ENCODE results near the gene EPS8L1. TPM values are rescaled to one million over a fixed set of nuclear protein-coding genes. Genes with fewer than 3 reads are reported as not detected.
A peak's percentile ranks its signal among the peaks of the same experiment; 100 is the strongest.

EPS8L1 gene
- total RNA-seq, 1 donor from 2014 or later, result 54.0 TPM

DNA sequence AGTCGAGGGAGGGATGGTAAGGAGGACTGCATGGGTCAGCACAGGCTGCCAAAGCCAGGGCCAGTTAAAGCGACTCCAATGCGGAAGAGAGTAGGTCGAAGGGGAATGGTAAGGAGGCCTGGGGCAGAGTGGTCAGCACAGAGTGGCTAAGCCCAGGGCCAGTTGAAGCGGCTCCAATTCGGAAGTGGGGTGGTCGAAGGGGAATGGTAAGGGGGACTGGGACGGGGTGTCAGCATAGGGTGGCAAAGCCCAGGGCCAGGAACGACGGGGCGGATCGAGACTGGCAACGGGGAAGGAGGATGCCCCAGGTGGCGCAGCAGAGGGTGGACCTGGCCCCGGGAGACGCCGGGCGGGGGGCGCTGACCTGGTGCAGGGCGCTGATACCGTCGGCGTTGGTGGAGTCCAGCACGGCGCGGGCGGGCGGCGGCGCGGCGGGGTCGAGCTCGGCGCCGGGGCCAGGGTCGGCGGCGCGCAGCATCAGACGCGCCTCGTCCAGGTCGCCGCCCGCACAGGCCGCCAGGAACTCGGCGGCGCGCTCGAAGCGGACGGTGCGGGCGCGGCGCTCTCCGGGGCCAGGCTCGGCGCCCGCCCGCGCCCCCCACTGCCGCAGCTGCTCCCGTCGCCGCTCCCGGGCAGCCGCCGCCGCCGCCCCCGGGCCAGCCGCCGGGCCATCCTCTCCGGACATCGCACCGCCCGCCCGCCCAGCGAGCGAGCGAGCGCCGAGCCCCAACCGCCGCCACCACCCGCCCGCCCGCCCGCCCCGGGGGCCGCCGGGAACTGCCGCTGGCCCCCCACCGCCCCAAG lies 41.4 kb downstream of the EPS8L1 start, which contains the start of gene PPP1R12C:
Gene PPP1R12C (minus strand): TSS at position 779 of the 804 bp plus-strand sequence. CDS start 94 bp downstream, at position 685.
- DNase-seq (ENCODE audit: extremely low spot score, unreplicated experiment), result no peak
- peak within 1 kb of the TSS; percentile 100 for H3K4me3 Mint-ChIP-seq
- no peaks in the 10 kb centered on the region for H3K9me3 Mint-ChIP-seq
- H3K27ac Mint-ChIP-seq, result peak within 1 kb of the TSS; percentile 99
- H3K27me3 Mint-ChIP-seq, result peaks cover 12% of the 10 kb centered on the region
- H3K36me3 Mint-ChIP-seq, result no peaks in the 10 kb centered on the region
- TF ChIP-seq, protein P1, sequence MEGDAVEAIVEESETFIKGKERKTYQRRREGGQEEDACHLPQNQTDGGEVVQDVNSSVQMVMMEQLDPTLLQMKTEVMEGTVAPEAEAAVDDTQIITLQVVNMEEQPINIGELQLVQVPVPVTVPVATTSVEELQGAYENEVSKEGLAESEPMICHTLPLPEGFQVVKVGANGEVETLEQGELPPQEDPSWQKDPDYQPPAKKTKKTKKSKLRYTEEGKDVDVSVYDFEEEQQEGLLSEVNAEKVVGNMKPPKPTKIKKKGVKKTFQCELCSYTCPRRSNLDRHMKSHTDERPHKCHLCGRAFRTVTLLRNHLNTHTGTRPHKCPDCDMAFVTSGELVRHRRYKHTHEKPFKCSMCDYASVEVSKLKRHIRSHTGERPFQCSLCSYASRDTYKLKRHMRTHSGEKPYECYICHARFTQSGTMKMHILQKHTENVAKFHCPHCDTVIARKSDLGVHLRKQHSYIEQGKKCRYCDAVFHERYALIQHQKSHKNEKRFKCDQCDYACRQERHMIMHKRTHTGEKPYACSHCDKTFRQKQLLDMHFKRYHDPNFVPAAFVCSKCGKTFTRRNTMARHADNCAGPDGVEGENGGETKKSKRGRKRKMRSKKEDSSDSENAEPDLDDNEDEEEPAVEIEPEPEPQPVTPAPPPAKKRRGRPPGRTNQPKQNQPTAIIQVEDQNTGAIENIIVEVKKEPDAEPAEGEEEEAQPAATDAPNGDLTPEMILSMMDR (conservative IDR thresholded peaks at IDR 0.05), result no peak
- H3K4me1 Mint-ChIP-seq (ENCODE audit: unreplicated experiment), result peaks cover 28% of the 10 kb centered on the region

DNA sequence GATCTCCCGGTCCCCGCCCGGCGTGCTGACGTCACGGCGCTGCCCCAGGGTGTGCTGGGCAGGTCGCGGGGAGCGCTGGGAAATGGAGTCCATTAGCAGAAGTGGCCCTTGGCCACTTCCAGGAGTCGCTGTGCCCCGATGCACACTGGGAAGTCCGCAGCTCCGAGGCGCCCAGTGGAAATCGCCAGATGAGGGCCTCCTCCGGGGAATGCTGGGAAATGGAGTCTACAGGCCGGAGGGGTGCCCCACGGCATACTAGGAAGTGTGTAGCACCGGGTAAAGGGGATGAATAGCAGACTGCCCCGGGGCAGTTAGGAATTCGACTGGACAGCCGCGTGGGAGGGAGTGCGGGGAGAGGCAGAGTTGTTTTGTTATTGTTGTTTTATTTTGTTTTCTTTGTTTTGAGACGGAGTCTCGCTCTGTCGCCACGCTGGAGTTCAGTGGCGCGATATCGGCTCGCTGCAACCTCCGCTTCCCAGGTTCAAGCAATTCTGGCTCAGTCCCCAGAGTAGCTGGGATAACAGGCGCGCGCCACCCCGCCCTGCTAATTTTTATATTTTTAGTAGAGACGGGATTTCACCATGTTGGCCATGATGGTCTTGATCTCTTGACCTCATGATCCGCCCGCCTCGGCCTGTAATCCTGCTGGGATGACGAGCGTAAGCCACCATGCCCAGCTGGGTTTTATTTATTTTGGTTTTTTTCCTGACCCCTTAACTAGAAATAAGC lies 42.2 kb downstream of the EPS8L1 start:
- DNase-seq (ENCODE audit: extremely low spot score, unreplicated experiment), result peak; percentile 97
- H3K4me1 Mint-ChIP-seq (ENCODE audit: unreplicated experiment), result peaks cover 28% of the 10 kb centered on the region
- H3K27ac Mint-ChIP-seq, result peak overlapping the region; percentile 99
- peaks cover 16% of the 10 kb centered on the region for H3K27me3 Mint-ChIP-seq
- peak overlapping the region; percentile 100 for H3K4me3 Mint-ChIP-seq
- no peaks in the 10 kb centered on the region for H3K36me3 Mint-ChIP-seq
- no peaks in the 10 kb centered on the region for H3K9me3 Mint-ChIP-seq
- TF ChIP-seq, protein P1 (conservative IDR thresholded peaks at IDR 0.05), result no peak

DNA sequence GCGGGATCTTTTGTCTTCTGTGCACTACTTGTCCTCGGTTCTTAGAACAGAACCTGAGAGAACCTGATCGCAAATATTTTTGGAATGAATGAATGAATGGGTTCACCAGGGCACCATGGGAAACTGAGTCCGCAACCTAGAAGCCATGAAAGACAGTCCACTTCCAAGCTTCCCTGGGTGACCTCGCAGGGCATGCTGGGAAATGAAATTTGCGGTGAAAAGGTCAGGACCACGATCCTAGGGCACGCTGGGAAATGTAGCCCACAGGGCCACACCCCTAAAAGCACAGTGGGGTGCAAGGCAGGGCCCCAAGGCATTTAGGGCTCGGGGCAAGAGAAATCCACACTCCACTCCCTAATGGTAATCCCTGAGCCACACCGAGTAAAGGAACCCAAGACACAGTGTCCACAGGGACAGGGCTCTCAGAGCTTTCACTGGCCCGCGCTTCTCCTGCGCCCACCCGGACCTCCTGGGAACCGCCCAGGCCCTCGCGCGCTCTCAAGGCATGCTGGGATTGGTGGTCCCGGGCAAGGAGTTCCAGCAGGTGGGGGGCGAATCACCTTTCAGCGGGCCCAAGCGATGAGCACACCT lies 42.8 kb downstream of the EPS8L1 start:
- Mint-ChIP-seq H3K27me3 (peaks cover 23% of the 10 kb centered on the region), H3K4me3 (peak overlapping the region; percentile 100), H3K27ac (peak overlapping the region; percentile 99), H3K36me3 (no peaks in the 10 kb centered on the region), H3K9me3 (no peaks in the 10 kb centered on the region), H3K4me1 (ENCODE audit: unreplicated experiment) (peaks cover 26% of the 10 kb centered on the region)
- DNase-seq (ENCODE audit: extremely low spot score, unreplicated experiment), result no peak
- TF ChIP-seq, protein P1 (conservative IDR thresholded peaks at IDR 0.05), result no peak

DNA sequence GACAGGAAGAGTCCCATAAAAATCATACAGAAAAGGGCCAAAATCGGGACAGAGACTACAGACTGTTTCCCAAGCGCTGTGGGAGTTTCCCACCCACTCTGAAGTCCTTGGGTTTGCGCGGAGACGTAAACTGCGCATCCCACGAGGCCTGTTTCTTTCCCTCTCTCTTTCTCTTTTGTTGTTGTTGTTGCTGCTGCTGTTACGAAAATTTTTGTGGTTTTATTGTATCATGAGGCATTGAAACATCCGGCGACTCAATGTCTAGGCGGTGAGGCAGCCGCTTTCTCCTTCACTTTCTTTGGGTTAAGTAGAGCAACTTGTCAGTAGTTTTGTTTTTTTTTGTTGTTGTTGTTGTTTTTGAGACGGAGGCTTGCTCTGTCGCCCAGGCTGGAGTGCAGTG lies 43.4 kb downstream of the EPS8L1 start:
- no peaks in the 10 kb centered on the region for H3K36me3 Mint-ChIP-seq
- TF ChIP-seq, protein P1 (conservative IDR thresholded peaks at IDR 0.05), result no peak
- peaks cover 21% of the 10 kb centered on the region for H3K4me1 Mint-ChIP-seq (ENCODE audit: unreplicated experiment)
- no peak for DNase-seq (ENCODE audit: extremely low spot score, unreplicated experiment)
- H3K27me3 Mint-ChIP-seq, result peaks cover 28% of the 10 kb centered on the region
- peak overlapping the region; percentile 99 for H3K27ac Mint-ChIP-seq
- H3K4me3 Mint-ChIP-seq, result peak overlapping the region; percentile 100
- no peaks in the 10 kb centered on the region for H3K9me3 Mint-ChIP-seq

DNA sequence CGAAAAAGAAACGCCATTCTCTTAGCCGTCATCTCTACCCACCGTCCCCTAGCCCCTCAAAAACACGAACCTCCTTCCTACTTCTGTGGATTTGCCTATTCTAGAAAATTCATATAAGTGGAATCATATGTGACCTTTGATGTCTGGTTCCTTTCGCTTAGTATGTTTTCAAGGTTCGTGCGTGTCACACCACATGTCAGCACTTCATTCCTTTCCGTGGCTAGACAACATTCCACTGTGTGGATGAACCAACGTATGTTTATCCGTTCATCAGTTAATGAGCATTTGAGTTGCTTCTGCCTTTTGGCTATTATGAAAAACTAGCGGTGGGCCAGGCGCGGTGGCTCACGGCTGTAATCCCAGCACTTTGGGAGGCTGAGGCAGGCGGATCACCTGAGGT lies 55.8 kb downstream of the EPS8L1 start:
- TF ChIP-seq, protein P1 (conservative IDR thresholded peaks at IDR 0.05), result no peak
- DNase-seq (ENCODE audit: extremely low spot score, unreplicated experiment), result no peak
- Mint-ChIP-seq H3K9me3 (no peaks in the 10 kb centered on the region), H3K27ac (peak overlapping the region; percentile 87), H3K36me3 (peaks cover 3% of the 10 kb centered on the region), H3K4me3 (peak overlapping the region; percentile 37), H3K27me3 (peaks cover 41% of the 10 kb centered on the region), H3K4me1 (ENCODE audit: unreplicated experiment) (no peaks in the 10 kb centered on the region)
